Panc1 (cell line): Measurements from ENCODE around the gene PPFIA3.

Experiments
- CTCF ChIP-seq: fragments of 450-650 bp; IDR thresholded peaks from 2 replicates; pipeline ENCODE4 v1.5.1; 2017; ENCODE audit warnings: mild to moderate bottlenecking
- POLR2AphosphoS5 ChIP-seq: IDR thresholded peaks from 2 replicates; pipeline ENCODE4 v1.6.1; 2012; ENCODE audit warnings: mild to moderate bottlenecking, low read depth, low read length, moderate library complexity
- REST ChIP-seq, 2 experiments: IDR thresholded peaks; 2 replicates each; pipeline ENCODE4 v1.6.1; 2011 to 2012; ENCODE audit warnings: low read depth in 2 of 2, control low read depth in 1 of 2, low read length in 1 of 2, mild to moderate bottlenecking in 1 of 2, moderate library complexity in 1 of 2; ENCODE audit not compliant: insufficient read depth in 1 of 2
- SIN3A ChIP-seq: IDR thresholded peaks from 2 replicates; pipeline ENCODE4 v1.6.1; 2012; ENCODE audit warnings: low read depth, mild to moderate bottlenecking, low read length, moderate library complexity, borderline replicate concordance; ENCODE audit not compliant: insufficient read depth
- TCF7L2 ChIP-seq: IDR thresholded peaks from 2 replicates; pipeline ENCODE4 v1.6.1; 2011; ENCODE audit warnings: mild to moderate bottlenecking, low read depth, low read length, inconsistent platforms

GRCh38 chr19:49085868-49086232 is 33.5 kb upstream of the PPFIA3 start:
- TF ChIP-seq POLR2AphosphoS5 (no peak), CTCF (no peak), REST (IDR thresholded peaks at IDR 0.05; ENCODE audit: insufficient read depth in 1 of 2, low read depth in 2 of 2, low read length in 1 of 2) (no peak), TCF7L2 (no peak), SIN3A (no peak)
